Placental epithelial cell (primary cell): ENCODE data around the gene JAK1. TPM values are rescaled to one million over a fixed set of nuclear protein-coding genes. Genes with fewer than 3 reads are reported as not detected.

Experiments used
- small RNA-seq: library from RNA; depleted of rRNA; stranded (forward); fragments of <200 nt; gene quantifications from one replicate; pipeline ENCODE3, GENCODE V24; 2012
- total RNA-seq: library from RNA; depleted of rRNA; stranded (reverse); fragments of >200 nt; gene quantifications from 2 replicates; pipeline ENCODE4 v1.2.3, GENCODE V29; 2012

JAK1 gene
- 279 and 310 TPM in 2 replicates for total RNA-seq

GRCh38 chr1:64966158-64966971 is at the start of gene JAK1:
JAK1 (minus strand) TSS chr1:64966549; CDS start chr1:64886264, 80,285 bp downstream.

Small RNAs within 50 kb of the gene (small RNA-seq; reads per million reads assigned to genes)
- gene AL606517.2 = not detected

Other genes starting within 250 kb of the JAK1 start
- gene RAVER2, start 221.5 kb downstream of the JAK1 start, total RNA-seq = 0.65 and 1.6 TPM in 2 replicates
- 27.5 and 35.8 TPM in 2 replicates for gene AK4, start 181.7 kb upstream of the JAK1 start, total RNA-seq